OCI-LY1 (cell line): ENCODE measurements around the gene SLC28A1.

Source experiments
- H2AFZ ChIP-seq: fragments of 200-600 bp; sonication (generic), shearing (Covaris generic); 2 replicates; pipeline ENCODE4 v1.6.0; 2014; ENCODE audit warnings: antibody characterized with exemption, mild to moderate bottlenecking, low read length
- H3F3A ChIP-seq: fragments of 200-600 bp; sonication (generic), shearing (Covaris generic); 2 replicates; pipeline ENCODE4 v1.6.0; 2014; ENCODE audit warnings: mild to moderate bottlenecking, antibody characterized with exemption, low read length, moderate library complexity; ENCODE audit not compliant: insufficient read depth
- H3K27ac ChIP-seq: fragments of 200-600 bp; sonication (generic); 2 replicates; pipeline ENCODE4 v1.5.1; 2014; ENCODE audit warnings: low read length, mixed run types, mild to moderate bottlenecking, low read depth; ENCODE audit not compliant: poor library complexity, severe bottlenecking
- H3K27me3 ChIP-seq: fragments of 200-600 bp; sonication (generic); 2 replicates; pipeline ENCODE4 v1.6.0; 2014; ENCODE audit warnings: antibody characterized with exemption, mild to moderate bottlenecking, low read length, moderate library complexity; ENCODE audit not compliant: insufficient read depth
- H3K36me3 ChIP-seq: fragments of 200-600 bp; sonication (generic); 2 replicates; pipeline ENCODE4 v1.6.1; 2014; ENCODE audit warnings: mild to moderate bottlenecking, antibody characterized with exemption, low read length, moderate library complexity, mixed read lengths; ENCODE audit not compliant: insufficient read depth
- H3K4me1 ChIP-seq: fragments of 200-600 bp; sonication (generic); 2 replicates; pipeline ENCODE4 v1.5.1; 2014; ENCODE audit warnings: mild to moderate bottlenecking, low read length, moderate library complexity; ENCODE audit not compliant: insufficient read depth, severe bottlenecking
- H3K4me2 ChIP-seq: fragments of 200-600 bp; sonication (generic), shearing (Covaris generic); 2 replicates; pipeline ENCODE4 v1.6.1; 2014; ENCODE audit warnings: low read length
- H3K4me3 ChIP-seq: fragments of 200-600 bp; sonication (generic); 2 replicates; pipeline ENCODE4 v1.5.1; 2014; ENCODE audit warnings: low read length, low read depth, mild to moderate bottlenecking, mixed read lengths; ENCODE audit not compliant: poor library complexity, severe bottlenecking
- H3K79me2 ChIP-seq: fragments of 200-600 bp; shearing (Covaris generic); 2 replicates; pipeline ENCODE4 v1.6.1; 2016; ENCODE audit warnings: mixed run types, low read length, mixed read lengths; ENCODE audit not compliant: insufficient read depth
- H3K9ac ChIP-seq: fragments of 200-600 bp; sonication (generic), shearing (Covaris generic); 2 replicates; pipeline ENCODE4 v1.6.1; 2014; ENCODE audit warnings: mild to moderate bottlenecking, low read length, mixed read lengths
- H3K9me2 ChIP-seq: fragments of 200-600 bp; sonication (generic), shearing (Covaris generic); 2 replicates; pipeline ENCODE4 v1.6.1; 2014; ENCODE audit warnings: low read depth, mild to moderate bottlenecking, low read length, mixed read lengths
- H3K9me3 ChIP-seq: fragments of 200-600 bp; shearing (Covaris generic); 2 replicates; pipeline ENCODE4 v1.6.1; 2014; ENCODE audit warnings: low read length, mixed read lengths
- H4K20me1 ChIP-seq: fragments of 200-600 bp; sonication (generic), shearing (Covaris generic); 2 replicates; pipeline ENCODE4 v1.6.0; 2016; ENCODE audit warnings: mild to moderate bottlenecking, low read length; ENCODE audit not compliant: insufficient read depth
- CTCF ChIP-seq: fragments of 200-600 bp; sonication (generic), shearing (Covaris generic); IDR thresholded peaks from 2 replicates; pipeline ENCODE4 v1.5.1; 2017; ENCODE audit warnings: mild to moderate bottlenecking, antibody characterized with exemption, low read length, moderate library complexity, mixed read lengths
- EZH2 ChIP-seq: fragments of 200-600 bp; sonication (generic), shearing (Covaris generic); IDR thresholded peaks from 2 replicates; pipeline ENCODE4 v1.8.0; 2017; ENCODE audit warnings: borderline replicate concordance, mixed run types, mild to moderate bottlenecking, antibody characterized with exemption, low read length, moderate library complexity, mixed read lengths

SLC28A1 gene

GRCh38 chr15:84886211-84886983 is 1.9 kb downstream of the SLC28A1 start:
- H3K36me3 ChIP-seq: no peaks in the 10 kb centered on the region
- H3K9me3 ChIP-seq: no peaks in the 10 kb centered on the region
- no peaks in the 10 kb centered on the region for H4K20me1 ChIP-seq
- H3K79me2 ChIP-seq: no peaks in the 10 kb centered on the region
- no peaks in the 10 kb centered on the region for H3K4me1 ChIP-seq
- no peaks in the 10 kb centered on the region for H3K9me2 ChIP-seq
- no peak overlapping the region for H3K4me3 ChIP-seq
- no peak overlapping the region for H3K27ac ChIP-seq
- no peak for TF ChIP-seq CTCF
- no peak for TF ChIP-seq EZH2
- H3F3A ChIP-seq: no peaks in the 10 kb centered on the region
- H3K9ac ChIP-seq: no peak overlapping the region
- no peak overlapping the region for H3K4me2 ChIP-seq
- H2AFZ ChIP-seq: no peak overlapping the region
- no peaks in the 10 kb centered on the region for H3K27me3 ChIP-seq

GRCh38 chr15:84886984-84887299 is 2.5 kb downstream of the SLC28A1 start:
- Histone ChIP-seq H3K27me3 (no peaks in the 10 kb centered on the region), H3K9ac (no peak overlapping the region)

GRCh38 chr15:84887938-84888337 is 3.5 kb downstream of the SLC28A1 start:
- Histone ChIP-seq H3K9me3 (no peaks in the 10 kb centered on the region), H3K27ac (no peak overlapping the region)

More at GRCh38 chr15:84886984-84887299, 2.5 kb downstream of the SLC28A1 start:
- Histone ChIP-seq H3K9me3 (no peaks in the 10 kb centered on the region), H3F3A (no peaks in the 10 kb centered on the region), H4K20me1 (no peaks in the 10 kb centered on the region), H3K4me2 (no peak overlapping the region), H3K36me3 (no peaks in the 10 kb centered on the region), H3K9me2 (no peaks in the 10 kb centered on the region), H3K79me2 (no peaks in the 10 kb centered on the region), H3K4me1 (no peaks in the 10 kb centered on the region), H2AFZ (no peak overlapping the region), H3K4me3 (no peak overlapping the region), H3K27ac (no peak overlapping the region)
- TF ChIP-seq CTCF (no peak), EZH2 (no peak)

More at GRCh38 chr15:84887938-84888337, 3.5 kb downstream of the SLC28A1 start:
- Histone ChIP-seq H2AFZ (no peak overlapping the region), H3F3A (no peaks in the 10 kb centered on the region), H3K79me2 (no peaks in the 10 kb centered on the region), H3K9me2 (no peaks in the 10 kb centered on the region), H3K36me3 (no peaks in the 10 kb centered on the region), H3K4me3 (no peak overlapping the region), H3K27me3 (no peaks in the 10 kb centered on the region), H3K4me2 (no peak overlapping the region), H3K4me1 (no peaks in the 10 kb centered on the region), H3K9ac (no peak overlapping the region), H4K20me1 (no peaks in the 10 kb centered on the region)
- TF ChIP-seq EZH2: no peak
- no peak for TF ChIP-seq CTCF
